GM12878 (cell line): ENCODE data around the gene IRF2BPL. TPM values are rescaled to one million over a fixed set of nuclear protein-coding genes. Genes with fewer than 3 reads are reported as not detected.

Experiments
- ATF7 ChIP-seq: fragments of 450-650 bp; IDR thresholded peaks from 2 replicates; pipeline ENCODE4 v1.6.1; 2016; ENCODE audit warnings: low read depth, mild to moderate bottlenecking
- BCLAF1 ChIP-seq: fragments of 450-650 bp; IDR thresholded peaks from 2 replicates; pipeline ENCODE4 v1.6.1; 2017; ENCODE audit warnings: antibody characterized with exemption, mild to moderate bottlenecking, moderate library complexity
- BMI1 ChIP-seq: fragments of 450-650 bp; IDR thresholded peaks from 2 replicates; pipeline ENCODE4 v1.6.1; 2016; ENCODE audit warnings: mild to moderate bottlenecking, moderate library complexity, borderline replicate concordance
- E2F8 ChIP-seq: fragments of 450-650 bp; IDR thresholded peaks from 2 replicates; pipeline ENCODE4 v1.6.1; 2018; ENCODE audit warnings: mild to moderate bottlenecking, low read depth, moderate library complexity; ENCODE audit not compliant: partially characterized antibody
- JUNB ChIP-seq: IDR thresholded peaks from 2 replicates; pipeline ENCODE4 v1.6.1; 2016; ENCODE audit warnings: antibody characterized with exemption, mild to moderate bottlenecking
- KAT2A ChIP-seq: conservative IDR thresholded peaks from 2 replicates; pipeline ENCODE4 v1.6.1; 2011; ENCODE audit warnings: low read depth, low read length; ENCODE audit not compliant: control insufficient read depth
- LARP7 ChIP-seq: fragments of 450-650 bp; IDR thresholded peaks from 2 replicates; pipeline ENCODE4 v1.6.1; 2017; ENCODE audit warnings: mild to moderate bottlenecking
- MEF2B ChIP-seq: fragments of 450-650 bp; IDR thresholded peaks from 2 replicates; pipeline ENCODE4 v1.6.1; 2018; ENCODE audit warnings: mild to moderate bottlenecking, moderate library complexity; ENCODE audit not compliant: partially characterized antibody, poor library complexity, severe bottlenecking
- MLLT1 ChIP-seq: fragments of 450-650 bp; IDR thresholded peaks from 2 replicates; pipeline ENCODE4 v1.6.1; 2016; ENCODE audit warnings: mild to moderate bottlenecking
- MXI1 ChIP-seq: fragments of 150-350 bp; IDR thresholded peaks from 2 replicates; pipeline ENCODE4 v1.6.1; 2011; ENCODE audit warnings: low read depth, mild to moderate bottlenecking, inconsistent platforms, low read length, improper control_type of control experiment
- MYC ChIP-seq: IDR thresholded peaks from 2 replicates; pipeline ENCODE4 v1.6.1; 2011; ENCODE audit warnings: mild to moderate bottlenecking, low read length, moderate library complexity, inconsistent platforms; ENCODE audit not compliant: insufficient read depth, insufficient replicate concordance, insufficient read length, severe bottlenecking
- NFYA ChIP-seq: IDR thresholded peaks from 2 replicates; pipeline ENCODE4 v1.6.1; 2011; ENCODE audit warnings: low read depth, mild to moderate bottlenecking, low read length, improper control_type of control experiment, borderline replicate concordance
- POU2F2 ChIP-seq: IDR thresholded peaks from 3 replicates; pipeline ENCODE4 v1.6.1; 2011; ENCODE audit warnings: low read depth, mild to moderate bottlenecking, low read length, borderline replicate concordance
- PRDM15 ChIP-seq: fragments of 450-650 bp; formaldehyde crosslinking; IDR thresholded peaks from 2 replicates; pipeline ENCODE4 v1.4.0; 2020; ENCODE audit warnings: mild to moderate bottlenecking, moderate library complexity
- RFX5 ChIP-seq: IDR thresholded peaks from 2 replicates; pipeline ENCODE4 v1.6.1; 2011; ENCODE audit warnings: low read depth, low read length, improper control_type of control experiment
- SP1 ChIP-seq: IDR thresholded peaks from one replicate; pipeline ENCODE4 v1.6.1; 2011; ENCODE audit warnings: low read depth, low read length
- SREBF2 ChIP-seq: IDR thresholded peaks from 2 replicates; pipeline ENCODE4 v1.6.1; 2012; ENCODE audit warnings: mild to moderate bottlenecking, low read length
- ZBED1 ChIP-seq: IDR thresholded peaks from 2 replicates; pipeline ENCODE4 v1.6.1; 2016; ENCODE audit warnings: borderline replicate concordance
- ZNF207 ChIP-seq: fragments of 450-650 bp; IDR thresholded peaks from 2 replicates; pipeline ENCODE4 v1.6.1; 2014; ENCODE audit warnings: antibody characterized with exemption, mild to moderate bottlenecking, borderline replicate concordance
- polyA plus RNA-seq, 11 experiments: library from polyadenylated mRNA; depleted of rRNA in 4 of 11; unstranded in 6 of 11; stranded (reverse) in 5 of 11; fragments of >200 nt; fragmentation: Nextera tagmentation in 4 of 11; fragmentation: Illumina TruSeq in 1 of 11; extraction: Ambion mirVana in 4 of 11; extraction: Trizol in 1 of 11; gene quantifications; 1 replicate in 1 of 11; 2 replicates in 10 of 11; pipeline versions ENCODE4 v1.2.1 to v1.2.3, GENCODE V29; 2011 to 2016; ENCODE audit warnings: inconsistent platforms in 2 of 11, missing spikeins in 2 of 11, low read depth in 1 of 11
- total RNA-seq, 4 experiments: library from RNA; depleted of rRNA in 3 of 4; stranded (reverse); fragments of >200 nt in 3 of 4; fragmentation: Illumina TruSeq in 1 of 4; extraction: Trizol in 1 of 4; gene quantifications; 2 replicates each; pipeline versions ENCODE4 v1.2.1 to v1.2.3, GENCODE V29; 2013 to 2021

The IRF2BPL gene
- total and polyA plus RNA-seq, 10 of the 15 experiments (the other 5 are each of a cell fraction or from before 2014, with no cell fraction given): 1.2 to 34.5 (median 3.1) TPM

GRCh38 chr14:77024171-77024691 lies 4.3 kb downstream of the IRF2BPL start (continued):
- no peak for TF ChIP-seq MLLT1
- no peak for TF ChIP-seq BCLAF1
- no peak for TF ChIP-seq BMI1
- no peak for TF ChIP-seq PRDM15 (CRISPR knock-in tag)
- no peak for TF ChIP-seq NFYA
- no peak for TF ChIP-seq MEF2B
- TF ChIP-seq E2F8: no peak
- TF ChIP-seq ZNF207: no peak
- TF ChIP-seq MXI1: 0 out of 2 replicates have a peak, but pooled peaks have one; percentile 20
- no peak for TF ChIP-seq SP1
- TF ChIP-seq RFX5: no peak
- TF ChIP-seq MYC: no peak
- no peak for TF ChIP-seq ATF7
- TF ChIP-seq JUNB: no peak
- peak; percentile 44; the same call in 1 of the 3 replicates for TF ChIP-seq POU2F2
- no peak for TF ChIP-seq ZBED1
- TF ChIP-seq LARP7: no peak
- no peak for TF ChIP-seq KAT2A
- no peak for TF ChIP-seq SREBF2
